Measurements from ENCODE around the gene AFF1. TPM values are rescaled to one million over a fixed set of nuclear protein-coding genes. Genes with fewer than 3 reads are reported as not detected.
A peak's percentile ranks its signal among the peaks of the same experiment; 100 is the strongest.
"Not testable (repeated sequence)": the region's sequence is repeated elsewhere in the genome, so short reads cannot be mapped to it uniquely, and the experiment has no call there.

The AFF1 gene
- total RNA-seq, 1 donor from 2014 or later: 112 TPM

GRCh38 chr4:87007528-87008446 is 73.0 kb downstream of the AFF1 start:
- peak overlapping the region; percentile 52 to 81 for H3K4me3 ChIP-seq
- H3K9me3 ChIP-seq: no peaks in the 10 kb centered on the region
- no peaks in the 10 kb centered on the region for H3K27me3 ChIP-seq
- DNase-seq (ENCODE audit: low spot score in 2 of 2): no peak
- H3K27ac ChIP-seq: peak overlapping the region; percentile 89 to 99
- H3K4me1 ChIP-seq: peaks cover 0 to 29% of the 10 kb centered on the region in 2 donors
- H3K36me3 ChIP-seq: no peaks in the 10 kb centered on the region
- no peak for TF ChIP-seq CTCF (IDR thresholded peaks at IDR 0.05)
- intact Hi-C loops (cut with DNase I): loop anchor here (1.0 to 5.0 kb wide), 5 partner anchors 31 to 113 kb away; no protein-coding TSS in a partner anchor

- Histone ChIP-seq H3K4me3 (peak overlapping the region; percentile 52 to 81), H3K36me3 (no peaks in the 10 kb centered on the region), H3K27me3 (no peaks in the 10 kb centered on the region), H3K27ac (no peak overlapping the region), H3K9me3 (no peaks in the 10 kb centered on the region), H3K4me1 (peaks cover 0 to 36% of the 10 kb centered on the region in 2 donors)
- TF ChIP-seq CTCF (IDR thresholded peaks at IDR 0.05): no peak
- intact Hi-C loops (cut with DNase I): loop anchor here (5.0 kb wide), 1 partner anchor 83 kb away; no protein-coding TSS in a partner anchor
- no peak for DNase-seq (ENCODE audit: low spot score in 2 of 2)
Observed at GRCh38 chr4:87009095-87009648, 74.4 kb downstream of the AFF1 start.

- H3K4me1 ChIP-seq: peaks cover 5 to 47% of the 10 kb centered on the region in 2 donors
- no peak overlapping the region for H3K4me3 ChIP-seq
- intact Hi-C loops (cut with DNase I): no loop called here
- no peaks in the 10 kb centered on the region for H3K27me3 ChIP-seq
- DNase-seq (ENCODE audit: low spot score in 2 of 2): no peak
- no peak overlapping the region for H3K27ac ChIP-seq
- TF ChIP-seq CTCF (IDR thresholded peaks at IDR 0.05): peak in 1 of 3 experiments; percentile 1
- no peaks in the 10 kb centered on the region for H3K9me3 ChIP-seq
- H3K36me3 ChIP-seq: no peaks in the 10 kb centered on the region
Observed at GRCh38 chr4:87010192-87010591, 75.4 kb downstream of the AFF1 start.

GRCh38 chr4:87011340-87012034 is 76.7 kb downstream of the AFF1 start:
- intact Hi-C loops (cut with DNase I): no loop called here
- no peaks in the 10 kb centered on the region for H3K36me3 ChIP-seq
- H3K27ac ChIP-seq: peak overlapping the region; percentile 8 to 17
- no peaks in the 10 kb centered on the region for H3K9me3 ChIP-seq
- no peak for TF ChIP-seq CTCF (IDR thresholded peaks at IDR 0.05)
- H3K4me3 ChIP-seq: no peak overlapping the region
- H3K4me1 ChIP-seq: peaks cover 8 to 45% of the 10 kb centered on the region in 2 donors
- no peak for DNase-seq (ENCODE audit: low spot score in 2 of 2)
- no peaks in the 10 kb centered on the region for H3K27me3 ChIP-seq

- intact Hi-C loops (cut with DNase I): no loop called here
Observed at GRCh38 chr4:87012265-87012953, 77.6 kb downstream of the AFF1 start.

GRCh38 chr4:87012954-87013308 is 78.1 kb downstream of the AFF1 start:
- Histone ChIP-seq H3K4me1 (peaks cover 8 to 49% of the 10 kb centered on the region in 2 donors), H3K27ac (peak overlapping the region; percentile 52 to 63)
- H3K9me3 ChIP-seq; H3K4me3 ChIP-seq; intact Hi-C loops (cut with DNase I); H3K36me3 ChIP-seq; DNase-seq (ENCODE audit: low spot score in 2 of 2); H3K27me3 ChIP-seq: not testable (repeated sequence)

More at GRCh38 chr4:87012265-87012953, 77.6 kb downstream of the AFF1 start:
- H3K27ac ChIP-seq: no peak overlapping the region
- no peaks in the 10 kb centered on the region for H3K36me3 ChIP-seq
- no peaks in the 10 kb centered on the region for H3K9me3 ChIP-seq
- peaks cover 8 to 49% of the 10 kb centered on the region in 2 donors for H3K4me1 ChIP-seq
- no peak for DNase-seq (ENCODE audit: low spot score in 2 of 2)
- TF ChIP-seq CTCF (IDR thresholded peaks at IDR 0.05): no peak
- H3K27me3 ChIP-seq: no peaks in the 10 kb centered on the region
- no peak overlapping the region for H3K4me3 ChIP-seq

Measured in ascending aorta (tissue), 2 donors.